Nephron progenitor cell (in vitro differentiated cells): ENCODE results near the gene ZBTB9.
A peak's percentile ranks its signal among the peaks of the same experiment; 100 is the strongest.

Experiments used
- DNase-seq: peaks from one replicate; pipeline ENCODE4 v3.0.0; 2021
- H3K27ac Mint-ChIP-seq: 2 replicates; pipeline ENCODE4 v1.8.0; 2021; ENCODE audit warnings: mild to moderate bottlenecking, moderate library complexity, mixed read lengths
- H3K27me3 Mint-ChIP-seq: 2 replicates; pipeline ENCODE4 v1.8.0; 2021; ENCODE audit warnings: mild to moderate bottlenecking, low read depth, mixed read lengths; ENCODE audit not compliant: poor library complexity
- H3K36me3 Mint-ChIP-seq: 2 replicates; pipeline ENCODE4 v1.8.0; 2021; ENCODE audit warnings: low read depth, mixed read lengths
- H3K4me1 Mint-ChIP-seq: 2 replicates; pipeline ENCODE4 v1.8.0; 2021; ENCODE audit warnings: mixed read lengths
- H3K4me3 Mint-ChIP-seq: 2 replicates; pipeline ENCODE4 v1.8.0; 2021; ENCODE audit warnings: mild to moderate bottlenecking, moderate library complexity, mixed read lengths
- H3K9me3 Mint-ChIP-seq: 2 replicates; pipeline ENCODE4 v1.8.0; 2021; ENCODE audit warnings: mild to moderate bottlenecking, moderate library complexity, mixed read lengths
- CTCF ChIP-seq: fragments of 200-600 bp; sonication (generic); IDR thresholded peaks from 2 replicates; pipeline ENCODE4 v1.5.0; 2021; ENCODE audit warnings: antibody characterized with exemption

Gene ZBTB9

GRCh38 chr6:33438978-33439594, 15.3 kb upstream of the ZBTB9 start:
- TF ChIP-seq CTCF = no peak
- Mint-ChIP-seq H3K27me3 (no peaks in the 10 kb centered on the region), H3K4me1 (peaks cover 10% of the 10 kb centered on the region), H3K36me3 (peaks cover 69% of the 10 kb centered on the region), H3K4me3 (no peak overlapping the region), H3K9me3 (no peaks in the 10 kb centered on the region), H3K27ac (no peak overlapping the region)
- no peak for DNase-seq

DNA sequence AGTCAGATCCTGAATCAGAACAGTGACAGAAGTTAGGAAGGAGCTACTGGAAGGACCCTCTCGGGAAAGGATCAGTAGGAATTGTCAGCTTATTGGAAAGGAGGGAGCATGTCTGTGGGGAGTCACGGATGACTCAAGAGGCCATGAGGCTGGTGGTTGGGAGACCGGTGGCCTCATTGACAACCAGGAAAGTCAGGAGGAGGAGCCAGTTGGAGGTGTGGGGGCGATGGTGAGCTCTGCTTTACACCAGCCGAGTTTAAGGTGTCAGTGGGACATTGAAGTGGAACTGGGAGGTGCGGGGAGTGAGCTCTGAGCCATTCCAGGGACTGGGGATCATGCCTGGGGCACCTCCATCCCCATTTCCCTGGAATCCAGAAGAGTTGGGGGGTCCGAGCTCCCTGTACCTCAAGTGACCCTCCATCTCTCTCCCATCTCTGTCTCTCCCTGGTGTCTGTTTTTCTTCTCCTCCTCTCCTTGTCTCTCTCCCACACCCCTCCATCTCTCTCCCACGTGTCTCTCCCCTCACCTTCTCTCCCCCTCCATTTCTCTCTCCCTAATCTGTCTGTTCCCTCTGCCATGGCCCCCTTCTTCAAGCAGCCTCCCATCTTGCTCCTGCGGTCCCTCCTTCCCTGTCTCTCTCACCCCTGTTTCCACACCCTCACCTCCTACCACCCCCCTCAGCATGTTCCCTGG, 14.3 kb upstream of the ZBTB9 start:
- Mint-ChIP-seq H3K36me3 (peaks cover 76% of the 10 kb centered on the region), H3K9me3 (no peaks in the 10 kb centered on the region), H3K4me1 (peaks cover 6% of the 10 kb centered on the region), H3K4me3 (no peak overlapping the region), H3K27me3 (peaks cover 3% of the 10 kb centered on the region), H3K27ac (peak overlapping the region; percentile 91)
- DNase-seq = no peak
- no peak for TF ChIP-seq CTCF

DNA sequence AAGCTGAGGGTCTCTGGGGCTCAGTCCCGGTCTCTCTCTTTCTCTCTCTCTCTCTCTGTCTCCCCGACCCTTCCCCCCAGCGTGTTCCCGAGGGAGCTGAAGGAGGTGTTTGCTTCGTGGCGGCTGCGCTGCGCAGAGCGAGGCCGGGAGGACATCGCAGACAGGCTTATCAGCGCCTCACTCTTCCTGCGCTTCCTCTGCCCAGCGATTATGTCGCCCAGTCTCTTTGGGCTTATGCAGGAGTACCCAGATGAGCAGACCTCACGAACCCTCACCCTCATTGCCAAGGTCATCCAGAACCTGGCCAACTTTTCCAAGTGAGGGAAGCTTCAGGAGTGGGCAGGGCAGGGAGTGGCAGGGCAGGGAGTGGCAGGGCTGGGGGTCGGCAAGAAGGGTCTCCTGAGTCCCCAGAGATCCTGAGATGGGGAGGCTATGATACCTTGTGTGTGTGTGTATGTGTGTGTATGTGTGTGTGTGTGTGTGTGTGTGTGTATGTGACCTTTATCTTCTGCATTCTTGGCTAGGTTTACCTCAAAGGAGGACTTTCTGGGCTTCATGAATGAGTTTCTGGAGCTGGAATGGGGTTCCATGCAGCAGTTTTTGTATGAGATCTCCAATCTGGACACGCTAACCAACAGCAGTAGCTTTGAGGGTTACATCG, 13.6 kb upstream of the ZBTB9 start:
- Mint-ChIP-seq H3K27me3 (peaks cover 3% of the 10 kb centered on the region), H3K27ac (peak overlapping the region; percentile 61), H3K9me3 (no peaks in the 10 kb centered on the region), H3K4me3 (no peak overlapping the region), H3K4me1 (no peaks in the 10 kb centered on the region), H3K36me3 (peaks cover 72% of the 10 kb centered on the region)
- TF ChIP-seq CTCF = no peak
- DNase-seq = no peak

DNA sequence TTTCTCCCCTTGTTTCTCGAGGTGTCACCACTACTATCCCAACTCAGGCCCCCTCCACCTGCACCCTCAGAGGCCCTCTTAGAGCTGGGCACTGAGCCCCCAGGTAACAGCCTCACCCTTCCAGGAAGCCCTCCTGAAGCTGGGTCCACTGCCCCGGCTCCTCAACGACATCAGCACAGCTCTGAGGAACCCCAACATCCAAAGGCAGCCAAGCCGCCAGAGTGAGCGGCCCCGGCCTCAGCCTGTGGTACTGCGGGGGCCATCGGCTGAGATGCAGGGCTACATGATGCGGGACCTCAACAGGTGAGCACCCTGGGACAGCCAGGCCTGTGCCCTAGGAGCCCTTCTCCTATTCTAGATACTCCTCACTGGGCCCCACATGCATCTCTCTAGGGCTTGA, 12.9 kb upstream of the ZBTB9 start:
- Mint-ChIP-seq H3K9me3 (no peaks in the 10 kb centered on the region), H3K27me3 (peaks cover 3% of the 10 kb centered on the region)
- no peak for DNase-seq

DNA sequence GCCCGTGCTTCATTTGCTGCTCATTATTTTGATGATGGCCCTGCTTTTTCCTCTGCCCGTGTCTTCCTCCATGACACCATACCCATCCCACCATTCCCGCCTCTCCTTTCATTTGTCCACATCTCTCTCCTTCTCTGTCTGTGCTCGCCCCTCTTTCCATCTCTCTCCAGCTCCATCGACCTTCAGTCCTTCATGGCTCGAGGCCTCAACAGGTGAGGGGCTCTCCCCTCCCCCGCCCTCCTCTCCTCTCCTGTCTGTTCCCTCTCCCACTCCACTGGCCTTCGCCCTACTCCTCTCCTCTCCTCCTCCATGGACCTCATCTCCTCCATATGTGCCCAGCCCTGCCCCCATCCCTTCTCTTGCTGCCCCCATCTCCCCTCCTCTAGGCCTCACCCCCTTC, 12.1 kb upstream of the ZBTB9 start:
- no peak for DNase-seq
- no peak overlapping the region for H3K4me3 Mint-ChIP-seq
- peak overlapping the region; percentile 10 for H3K27ac Mint-ChIP-seq
- peaks cover 3% of the 10 kb centered on the region for H3K27me3 Mint-ChIP-seq
- H3K36me3 Mint-ChIP-seq = peaks cover 71% of the 10 kb centered on the region
- no peaks in the 10 kb centered on the region for H3K9me3 Mint-ChIP-seq
- H3K4me1 Mint-ChIP-seq = no peaks in the 10 kb centered on the region
- no peak for TF ChIP-seq CTCF

More for the DNA sequence above, 12.9 kb upstream of the ZBTB9 start:
- Mint-ChIP-seq H3K36me3 (peaks cover 71% of the 10 kb centered on the region), H3K27ac (no peak overlapping the region), H3K4me1 (no peaks in the 10 kb centered on the region), H3K4me3 (no peak overlapping the region)
- no peak for TF ChIP-seq CTCF
